ENCODE results near the gene FAM83G. TPM values are rescaled to one million over a fixed set of nuclear protein-coding genes. Genes with fewer than 3 reads are reported as not detected.

The FAM83G gene
- total and polyA plus RNA-seq, 2 donors (not counting 1 experiment from before 2014, with no cell fraction given) = 2.4 to 6.3 TPM

DNA sequence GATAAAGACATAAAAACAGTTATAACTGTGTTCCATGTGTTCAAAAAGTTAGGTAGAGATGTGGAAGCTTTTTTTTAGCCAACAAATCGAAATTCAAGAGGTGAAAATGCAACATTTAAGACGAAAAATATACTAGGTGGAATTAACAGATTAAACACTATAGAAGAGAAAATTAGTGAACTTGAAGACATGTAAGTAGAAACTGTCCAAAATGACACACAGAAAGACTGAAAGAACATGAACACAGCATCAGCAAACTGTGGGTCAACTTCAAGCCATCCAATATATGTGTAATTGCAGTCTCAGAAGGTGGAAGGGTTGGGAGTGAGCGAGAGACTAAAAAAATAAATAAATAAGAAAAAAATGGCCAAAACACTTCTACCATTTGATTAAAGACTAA lies 9.3 kb downstream of the FAM83G start:
- peaks cover 9% of the 10 kb centered on the region for H3K4me1 ChIP-seq (ENCODE audit: control insufficient read depth, extremely low read depth, insufficient read depth, low read length)
- no peak overlapping the region for H3K4me2 ChIP-seq (ENCODE audit: extremely low read depth, insufficient read depth, low read length)
- no peak overlapping the region for H3K4me3 ChIP-seq (replicated peaks in 1 of 4; ENCODE audit: control extremely low read depth in 1 of 4, insufficient read depth in 1 of 4, low read depth in 3 of 4, low read length in 4 of 4)
- H2AFZ ChIP-seq (ENCODE audit: low read length) = no peak overlapping the region
- H3K9ac ChIP-seq (ENCODE audit: insufficient read depth, low read length) = no peak overlapping the region
- DNase-seq (ENCODE audit: low read depth in 2 of 2) = no peak
- H3K27me3 ChIP-seq (ENCODE audit: control insufficient read depth, insufficient read depth, low read length) = no peaks in the 10 kb centered on the region
- TF ChIP-seq, protein P1, sequence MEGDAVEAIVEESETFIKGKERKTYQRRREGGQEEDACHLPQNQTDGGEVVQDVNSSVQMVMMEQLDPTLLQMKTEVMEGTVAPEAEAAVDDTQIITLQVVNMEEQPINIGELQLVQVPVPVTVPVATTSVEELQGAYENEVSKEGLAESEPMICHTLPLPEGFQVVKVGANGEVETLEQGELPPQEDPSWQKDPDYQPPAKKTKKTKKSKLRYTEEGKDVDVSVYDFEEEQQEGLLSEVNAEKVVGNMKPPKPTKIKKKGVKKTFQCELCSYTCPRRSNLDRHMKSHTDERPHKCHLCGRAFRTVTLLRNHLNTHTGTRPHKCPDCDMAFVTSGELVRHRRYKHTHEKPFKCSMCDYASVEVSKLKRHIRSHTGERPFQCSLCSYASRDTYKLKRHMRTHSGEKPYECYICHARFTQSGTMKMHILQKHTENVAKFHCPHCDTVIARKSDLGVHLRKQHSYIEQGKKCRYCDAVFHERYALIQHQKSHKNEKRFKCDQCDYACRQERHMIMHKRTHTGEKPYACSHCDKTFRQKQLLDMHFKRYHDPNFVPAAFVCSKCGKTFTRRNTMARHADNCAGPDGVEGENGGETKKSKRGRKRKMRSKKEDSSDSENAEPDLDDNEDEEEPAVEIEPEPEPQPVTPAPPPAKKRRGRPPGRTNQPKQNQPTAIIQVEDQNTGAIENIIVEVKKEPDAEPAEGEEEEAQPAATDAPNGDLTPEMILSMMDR (conservative IDR thresholded peaks at IDR 0.05 in 1 of 2, IDR thresholded peaks at IDR 0.05 in 1 of 2; ENCODE audit: low read depth in 1 of 2, low read length in 2 of 2) = no peak
- no peak overlapping the region for H3K27ac ChIP-seq (ENCODE audit: insufficient read depth, low read length)
- no peaks in the 10 kb centered on the region for H4K20me1 ChIP-seq (ENCODE audit: control insufficient read depth, extremely low read depth, insufficient read depth, low read length)
- peaks cover 16% of the 10 kb centered on the region for H3K79me2 ChIP-seq (ENCODE audit: control insufficient read depth, insufficient read depth, low read length)
- H3K9me3 ChIP-seq (ENCODE audit: control insufficient read depth, insufficient read depth, low read depth, low read length) = no peaks in the 10 kb centered on the region
- H3K36me3 ChIP-seq (ENCODE audit: control insufficient read depth, insufficient read depth, low read length) = no peaks in the 10 kb centered on the region

DNA sequence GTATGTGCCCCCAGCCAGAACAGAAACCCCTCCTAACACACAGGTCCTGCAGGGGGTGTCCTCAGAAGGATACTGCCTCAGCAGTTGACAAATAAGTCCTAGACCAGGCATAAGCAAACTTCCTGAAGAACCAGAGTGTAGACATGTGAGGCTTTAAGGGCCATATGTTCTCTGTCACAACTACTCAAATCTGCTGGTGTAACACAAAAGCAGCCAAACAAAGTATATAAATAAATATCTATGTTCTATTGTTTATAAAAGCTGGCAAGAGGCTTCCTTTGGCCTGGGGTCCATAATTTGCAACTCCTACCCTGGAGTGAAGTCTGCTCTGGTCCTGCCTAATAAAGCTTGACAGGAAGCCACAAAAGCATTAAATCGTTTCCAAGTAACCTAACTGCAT lies 9.9 kb downstream of the FAM83G start:
- Histone ChIP-seq H3K4me1 (ENCODE audit: control insufficient read depth, extremely low read depth, insufficient read depth, low read length) (peaks cover 9% of the 10 kb centered on the region), H3K4me3 (replicated peaks in 1 of 4; ENCODE audit: control extremely low read depth in 1 of 4, insufficient read depth in 1 of 4, low read depth in 3 of 4, low read length in 4 of 4) (no peak overlapping the region), H3K9me3 (ENCODE audit: control insufficient read depth, insufficient read depth, low read depth, low read length) (no peaks in the 10 kb centered on the region), H3K79me2 (ENCODE audit: control insufficient read depth, insufficient read depth, low read length) (peaks cover 16% of the 10 kb centered on the region), H3K9ac (ENCODE audit: insufficient read depth, low read length) (no peak overlapping the region), H4K20me1 (ENCODE audit: control insufficient read depth, extremely low read depth, insufficient read depth, low read length) (no peaks in the 10 kb centered on the region), H2AFZ (ENCODE audit: low read length) (peak overlapping the region; percentile 8), H3K4me2 (ENCODE audit: extremely low read depth, insufficient read depth, low read length) (no peak overlapping the region), H3K36me3 (ENCODE audit: control insufficient read depth, insufficient read depth, low read length) (no peaks in the 10 kb centered on the region), H3K27me3 (ENCODE audit: control insufficient read depth, insufficient read depth, low read length) (no peaks in the 10 kb centered on the region), H3K27ac (ENCODE audit: insufficient read depth, low read length) (no peak overlapping the region)
- TF ChIP-seq, protein P1 (conservative IDR thresholded peaks at IDR 0.05 in 1 of 2, IDR thresholded peaks at IDR 0.05 in 1 of 2; ENCODE audit: low read depth in 1 of 2, low read length in 2 of 2) = no peak
- no peak for TF ChIP-seq EZH2 (IDR thresholded peaks at IDR 0.05; ENCODE audit: low read length, missing control alignments)
- DNase-seq (ENCODE audit: low read depth in 2 of 2) = peak in 1 of 2 donors; percentile 74

DNA sequence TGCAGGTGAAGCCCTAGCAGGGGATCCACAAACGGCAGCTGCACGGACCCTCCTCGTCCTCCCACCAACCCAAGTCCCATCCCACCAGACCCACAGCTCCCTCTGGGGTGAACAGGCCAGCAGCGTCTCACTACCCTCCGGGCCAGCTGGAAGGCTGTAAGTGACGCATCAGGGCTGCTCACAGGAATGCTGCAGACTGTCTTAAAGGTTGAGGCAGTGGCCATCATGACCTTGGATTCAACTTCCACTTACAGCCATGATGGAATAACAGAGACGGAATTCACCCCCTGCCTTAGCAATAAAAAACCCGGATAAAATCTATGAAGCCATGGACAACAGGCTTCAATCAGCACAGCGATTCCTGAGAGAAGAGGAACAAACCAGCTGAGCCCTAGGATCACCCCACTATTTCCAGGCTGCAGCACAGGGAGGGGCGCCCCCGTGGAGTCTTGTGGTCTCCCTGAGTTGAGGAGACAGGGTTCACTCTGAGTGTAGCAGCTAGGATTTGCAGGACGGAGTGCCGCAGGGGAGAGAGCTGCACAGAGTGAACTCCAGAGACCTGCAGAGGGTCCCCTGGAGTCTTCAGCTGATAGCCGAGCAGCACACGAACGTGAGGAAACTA lies 10.5 kb downstream of the FAM83G start:
- H3K4me3 ChIP-seq (replicated peaks in 1 of 4; ENCODE audit: control extremely low read depth in 1 of 4, insufficient read depth in 1 of 4, low read depth in 3 of 4, low read length in 4 of 4) = no peak overlapping the region
- H3K36me3 ChIP-seq (ENCODE audit: control insufficient read depth, insufficient read depth, low read length) = no peaks in the 10 kb centered on the region
- H3K27me3 ChIP-seq (ENCODE audit: control insufficient read depth, insufficient read depth, low read length) = no peaks in the 10 kb centered on the region
- H3K4me2 ChIP-seq (ENCODE audit: extremely low read depth, insufficient read depth, low read length) = no peak overlapping the region
- H3K79me2 ChIP-seq (ENCODE audit: control insufficient read depth, insufficient read depth, low read length) = peaks cover 16% of the 10 kb centered on the region
- no peaks in the 10 kb centered on the region for H4K20me1 ChIP-seq (ENCODE audit: control insufficient read depth, extremely low read depth, insufficient read depth, low read length)
- H3K4me1 ChIP-seq (ENCODE audit: control insufficient read depth, extremely low read depth, insufficient read depth, low read length) = peaks cover 9% of the 10 kb centered on the region
- peak overlapping the region; percentile 54 for H3K27ac ChIP-seq (ENCODE audit: insufficient read depth, low read length)
- H3K9me3 ChIP-seq (ENCODE audit: control insufficient read depth, insufficient read depth, low read depth, low read length) = no peaks in the 10 kb centered on the region
- no peak overlapping the region for H3K9ac ChIP-seq (ENCODE audit: insufficient read depth, low read length)
- TF ChIP-seq EZH2 (IDR thresholded peaks at IDR 0.05; ENCODE audit: low read length, missing control alignments) = no peak
- TF ChIP-seq, protein P1 (conservative IDR thresholded peaks at IDR 0.05 in 1 of 2, IDR thresholded peaks at IDR 0.05 in 1 of 2; ENCODE audit: low read depth in 1 of 2, low read length in 2 of 2) = peak in 1 of 2 donors; percentile 3
- DNase-seq (ENCODE audit: low read depth in 2 of 2) = peak; percentile 9 to 75
- peak overlapping the region; percentile 8 for H2AFZ ChIP-seq (ENCODE audit: low read length)

Measured in fibroblast of lung (primary cell).